A673 (cell line): ENCODE measurements around the gene HK2.

ENCODE experiments used
- CTCF ChIP-seq: fragments of 300-800, 200-600 bp; sonication (generic); conservative IDR thresholded peaks from 2 replicates; pipeline ENCODE4 v1.5.1; 2017; ENCODE audit warnings: low read depth, mild to moderate bottlenecking, antibody characterized with exemption, low read length, moderate library complexity, mixed read lengths
- EZH2 ChIP-seq: fragments of 200-600 bp; sonication (generic); IDR thresholded peaks from 2 replicates; pipeline ENCODE4 v1.6.1; 2017; ENCODE audit warnings: borderline replicate concordance, low read depth, mild to moderate bottlenecking, mixed read lengths, antibody characterized with exemption, low read length; ENCODE audit not compliant: poor library complexity, severe bottlenecking

DNA sequence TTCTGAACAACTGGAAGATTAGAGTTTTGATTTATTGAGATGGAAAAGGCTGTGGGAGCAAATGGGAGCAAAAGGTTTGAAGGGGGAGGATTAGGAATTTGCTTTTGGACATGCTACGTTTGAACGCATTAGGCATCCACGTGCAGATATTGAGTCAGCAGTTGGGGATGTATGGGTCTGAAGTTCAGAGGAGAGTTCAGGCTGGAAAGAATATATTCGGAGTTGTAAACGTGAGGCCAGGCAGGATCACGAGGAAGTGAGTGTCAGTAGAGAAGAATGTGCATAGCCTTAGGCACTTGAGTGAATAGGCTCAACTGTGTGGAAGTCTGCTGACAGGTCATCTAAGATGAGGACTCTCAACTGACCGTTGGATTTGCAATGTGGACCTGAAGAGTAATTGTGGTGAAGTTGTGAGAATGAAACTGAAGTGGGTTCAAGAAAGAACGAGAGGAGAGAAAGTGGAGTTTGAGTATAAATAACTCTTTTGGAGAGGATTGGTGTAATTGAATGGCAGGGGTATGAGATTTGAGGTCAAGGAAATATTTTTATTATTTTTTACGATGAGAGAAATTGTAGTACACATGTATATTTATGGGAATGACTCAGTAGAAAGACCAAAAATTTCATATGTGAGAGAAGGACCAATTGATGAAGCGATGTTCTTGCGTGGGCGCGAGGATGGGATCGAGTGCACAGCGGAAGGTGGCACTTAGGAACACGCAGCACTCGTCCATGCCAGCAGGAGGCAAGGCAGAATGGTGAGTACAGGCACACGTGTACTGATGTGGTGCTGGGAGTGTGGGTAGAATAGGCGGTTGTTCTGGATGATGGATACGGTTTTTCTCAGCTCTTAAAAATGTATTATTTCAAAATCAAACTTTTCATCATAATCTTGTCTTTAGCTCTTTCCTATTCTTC lies 84.0 kb downstream of the HK2 start:
- TF ChIP-seq CTCF = no peak
- TF ChIP-seq EZH2 = no peak
